ENCODE results near the gene NMUR1.

GRCh38 chr2:231519975-231520555 lies 10.2 kb downstream of the NMUR1 start:
- no peak for TF ChIP-seq POLR2AphosphoS5 (IDR thresholded peaks at IDR 0.05)
- TF ChIP-seq, protein P1, sequence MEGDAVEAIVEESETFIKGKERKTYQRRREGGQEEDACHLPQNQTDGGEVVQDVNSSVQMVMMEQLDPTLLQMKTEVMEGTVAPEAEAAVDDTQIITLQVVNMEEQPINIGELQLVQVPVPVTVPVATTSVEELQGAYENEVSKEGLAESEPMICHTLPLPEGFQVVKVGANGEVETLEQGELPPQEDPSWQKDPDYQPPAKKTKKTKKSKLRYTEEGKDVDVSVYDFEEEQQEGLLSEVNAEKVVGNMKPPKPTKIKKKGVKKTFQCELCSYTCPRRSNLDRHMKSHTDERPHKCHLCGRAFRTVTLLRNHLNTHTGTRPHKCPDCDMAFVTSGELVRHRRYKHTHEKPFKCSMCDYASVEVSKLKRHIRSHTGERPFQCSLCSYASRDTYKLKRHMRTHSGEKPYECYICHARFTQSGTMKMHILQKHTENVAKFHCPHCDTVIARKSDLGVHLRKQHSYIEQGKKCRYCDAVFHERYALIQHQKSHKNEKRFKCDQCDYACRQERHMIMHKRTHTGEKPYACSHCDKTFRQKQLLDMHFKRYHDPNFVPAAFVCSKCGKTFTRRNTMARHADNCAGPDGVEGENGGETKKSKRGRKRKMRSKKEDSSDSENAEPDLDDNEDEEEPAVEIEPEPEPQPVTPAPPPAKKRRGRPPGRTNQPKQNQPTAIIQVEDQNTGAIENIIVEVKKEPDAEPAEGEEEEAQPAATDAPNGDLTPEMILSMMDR (IDR thresholded peaks at IDR 0.05) = no peak
